ENCODE measurements around the gene ZNF440. TPM values are rescaled to one million over a fixed set of nuclear protein-coding genes. Genes with fewer than 3 reads are reported as not detected.
"Not testable (repeated sequence)": the region's sequence is repeated elsewhere in the genome, so short reads cannot be mapped to it uniquely, and the experiment has no call there.

The ZNF440 gene
- total RNA-seq, 1 experiment from 2014 or later = 11.4 TPM

- Histone ChIP-seq H4K20me1 (ENCODE audit: insufficient read depth) (no peaks in the 10 kb centered on the region), H3K9me3 (ENCODE audit: control insufficient read depth in 1 of 2, insufficient read depth in 1 of 2, low read depth in 1 of 2, low read length in 2 of 2) (no peaks in the 10 kb centered on the region; a peak in 1 of 4 replicates), H3K9me2 (ENCODE audit: insufficient read depth) (no peaks in the 10 kb centered on the region), H3K4me2 (ENCODE audit: low read length) (no peak overlapping the region), H3K4me1 (ENCODE audit: control insufficient read depth in 1 of 2, insufficient read depth in 2 of 2, low read length in 2 of 2) (no peaks in the 10 kb centered on the region), H3K27ac (ENCODE audit: low read depth, low read length) (no peak overlapping the region), H3K36me3 (ENCODE audit: control insufficient read depth in 1 of 2, insufficient read depth in 2 of 2, low read length in 2 of 2) (no peaks in the 10 kb centered on the region), H3K4me3 (replicated peaks in 1 of 2; ENCODE audit: low read depth in 1 of 2, low read length in 2 of 2) (no peak overlapping the region), H3K79me2 (ENCODE audit: insufficient read depth, low read length) (no peaks in the 10 kb centered on the region), H2AFZ (ENCODE audit: low read depth, low read length, poor library complexity, severe bottlenecking) (no peak overlapping the region), H3K27me3 (ENCODE audit: insufficient read depth, low read length) (no peaks in the 10 kb centered on the region), H3K9ac (ENCODE audit: low read length) (no peak overlapping the region)
- ChIA-PET RAD21 (ENCODE audit: low non-redundant PET in 1 of 2, low total read pairs in 2 of 2, uncharacterized antibody in 2 of 2, unreplicated experiment in 2 of 2) (no interaction called here), POLR2A (no interaction called here), CTCF (no interaction called here)
- no peak for TF ChIP-seq POLR2A (IDR thresholded peaks at IDR 0.05; ENCODE audit: borderline replicate concordance, extremely low read depth, insufficient read depth, insufficient read length)
- TF ChIP-seq, protein P1, sequence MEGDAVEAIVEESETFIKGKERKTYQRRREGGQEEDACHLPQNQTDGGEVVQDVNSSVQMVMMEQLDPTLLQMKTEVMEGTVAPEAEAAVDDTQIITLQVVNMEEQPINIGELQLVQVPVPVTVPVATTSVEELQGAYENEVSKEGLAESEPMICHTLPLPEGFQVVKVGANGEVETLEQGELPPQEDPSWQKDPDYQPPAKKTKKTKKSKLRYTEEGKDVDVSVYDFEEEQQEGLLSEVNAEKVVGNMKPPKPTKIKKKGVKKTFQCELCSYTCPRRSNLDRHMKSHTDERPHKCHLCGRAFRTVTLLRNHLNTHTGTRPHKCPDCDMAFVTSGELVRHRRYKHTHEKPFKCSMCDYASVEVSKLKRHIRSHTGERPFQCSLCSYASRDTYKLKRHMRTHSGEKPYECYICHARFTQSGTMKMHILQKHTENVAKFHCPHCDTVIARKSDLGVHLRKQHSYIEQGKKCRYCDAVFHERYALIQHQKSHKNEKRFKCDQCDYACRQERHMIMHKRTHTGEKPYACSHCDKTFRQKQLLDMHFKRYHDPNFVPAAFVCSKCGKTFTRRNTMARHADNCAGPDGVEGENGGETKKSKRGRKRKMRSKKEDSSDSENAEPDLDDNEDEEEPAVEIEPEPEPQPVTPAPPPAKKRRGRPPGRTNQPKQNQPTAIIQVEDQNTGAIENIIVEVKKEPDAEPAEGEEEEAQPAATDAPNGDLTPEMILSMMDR (IDR thresholded peaks at IDR 0.05 in 2 of 3, conservative IDR thresholded peaks at IDR 0.05 in 1 of 3; ENCODE audit: borderline replicate concordance in 1 of 3, insufficient read depth in 1 of 3, low read depth in 2 of 3, low read length in 2 of 3) = no peak
- no peak for TF ChIP-seq EZH2phosphoT487 (IDR thresholded peaks at IDR 0.05; ENCODE audit: borderline replicate concordance)
- TF ChIP-seq, protein P2, sequence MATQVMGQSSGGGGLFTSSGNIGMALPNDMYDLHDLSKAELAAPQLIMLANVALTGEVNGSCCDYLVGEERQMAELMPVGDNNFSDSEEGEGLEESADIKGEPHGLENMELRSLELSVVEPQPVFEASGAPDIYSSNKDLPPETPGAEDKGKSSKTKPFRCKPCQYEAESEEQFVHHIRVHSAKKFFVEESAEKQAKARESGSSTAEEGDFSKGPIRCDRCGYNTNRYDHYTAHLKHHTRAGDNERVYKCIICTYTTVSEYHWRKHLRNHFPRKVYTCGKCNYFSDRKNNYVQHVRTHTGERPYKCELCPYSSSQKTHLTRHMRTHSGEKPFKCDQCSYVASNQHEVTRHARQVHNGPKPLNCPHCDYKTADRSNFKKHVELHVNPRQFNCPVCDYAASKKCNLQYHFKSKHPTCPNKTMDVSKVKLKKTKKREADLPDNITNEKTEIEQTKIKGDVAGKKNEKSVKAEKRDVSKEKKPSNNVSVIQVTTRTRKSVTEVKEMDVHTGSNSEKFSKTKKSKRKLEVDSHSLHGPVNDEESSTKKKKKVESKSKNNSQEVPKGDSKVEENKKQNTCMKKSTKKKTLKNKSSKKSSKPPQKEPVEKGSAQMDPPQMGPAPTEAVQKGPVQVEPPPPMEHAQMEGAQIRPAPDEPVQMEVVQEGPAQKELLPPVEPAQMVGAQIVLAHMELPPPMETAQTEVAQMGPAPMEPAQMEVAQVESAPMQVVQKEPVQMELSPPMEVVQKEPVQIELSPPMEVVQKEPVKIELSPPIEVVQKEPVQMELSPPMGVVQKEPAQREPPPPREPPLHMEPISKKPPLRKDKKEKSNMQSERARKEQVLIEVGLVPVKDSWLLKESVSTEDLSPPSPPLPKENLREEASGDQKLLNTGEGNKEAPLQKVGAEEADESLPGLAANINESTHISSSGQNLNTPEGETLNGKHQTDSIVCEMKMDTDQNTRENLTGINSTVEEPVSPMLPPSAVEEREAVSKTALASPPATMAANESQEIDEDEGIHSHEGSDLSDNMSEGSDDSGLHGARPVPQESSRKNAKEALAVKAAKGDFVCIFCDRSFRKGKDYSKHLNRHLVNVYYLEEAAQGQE (IDR thresholded peaks at IDR 0.05; ENCODE audit: low read depth) = no peak
- intact Hi-C loops (cut with micrococcal nuclease) = no loop called here
- ATAC-seq (no peak), DNase-seq (ENCODE audit: low read depth, low spot score) (no peak)
- BruUV-seq (replicated peaks) = no TSS peak
Measured at GRCh38 chr19:11843722-11844121, 29.6 kb downstream of the ZNF440 start.

GRCh38 chr19:11847615-11848014, 33.5 kb downstream of the ZNF440 start:
- BruUV-seq (replicated peaks); H3K9ac ChIP-seq (ENCODE audit: low read length): not testable (repeated sequence)

More at GRCh38 chr19:11847615-11848014, 33.5 kb downstream of the ZNF440 start:
- H3K4me2 ChIP-seq (ENCODE audit: low read length); H3K4me3 ChIP-seq (replicated peaks in 1 of 2; ENCODE audit: low read depth in 1 of 2, low read length in 2 of 2); intact Hi-C loops (cut with micrococcal nuclease); DNase-seq (ENCODE audit: low read depth, low spot score); RAD21 ChIA-PET (ENCODE audit: low non-redundant PET in 1 of 2, low total read pairs in 2 of 2, uncharacterized antibody in 2 of 2, unreplicated experiment in 2 of 2); H3K79me2 ChIP-seq (ENCODE audit: insufficient read depth, low read length); H3K27me3 ChIP-seq (ENCODE audit: insufficient read depth, low read length); H3K4me1 ChIP-seq (ENCODE audit: control insufficient read depth in 1 of 2, insufficient read depth in 2 of 2, low read length in 2 of 2); H3K9me3 ChIP-seq (ENCODE audit: control insufficient read depth in 1 of 2, insufficient read depth in 1 of 2, low read depth in 1 of 2, low read length in 2 of 2); ATAC-seq; POLR2A ChIA-PET; H4K20me1 ChIP-seq (ENCODE audit: insufficient read depth); H2AFZ ChIP-seq (ENCODE audit: low read depth, low read length, poor library complexity, severe bottlenecking); H3K36me3 ChIP-seq (ENCODE audit: control insufficient read depth in 1 of 2, insufficient read depth in 2 of 2, low read length in 2 of 2); H3K9me2 ChIP-seq (ENCODE audit: insufficient read depth); H3K27ac ChIP-seq (ENCODE audit: low read depth, low read length); CTCF ChIA-PET: not testable (repeated sequence)
